GM23338 (cell line): ENCODE data around the gene PCGF3. TPM values are rescaled to one million over a fixed set of nuclear protein-coding genes. Genes with fewer than 3 reads are reported as not detected.
"Not testable (repeated sequence)": the region's sequence is repeated elsewhere in the genome, so short reads cannot be mapped to it uniquely, and the experiment has no call there.

ENCODE experiments used
- ATAC-seq: fragments of 200-7000 bp; cut with Tn5 transposase; 3 replicates; pipeline ENCODE4 v1.9.1; 2020
- DNase-seq: peaks from one replicate; pipeline ENCODE4 v3.0.0-alpha.2; 2015; ENCODE audit warnings: low spot score
- H2AFZ ChIP-seq: fragments of 200-600 bp; sonication (generic); 2 replicates; pipeline ENCODE4 v1.8.0; 2016; ENCODE audit warnings: antibody characterized with exemption, mild to moderate bottlenecking, moderate library complexity
- H3F3A ChIP-seq: fragments of 200-600 bp; sonication (generic); replicated peaks from 2 replicates; pipeline ENCODE4 v1.8.0; 2017; ENCODE audit warnings: antibody characterized with exemption, mixed run types, low read depth
- H3K27ac ChIP-seq: fragments of 200-600 bp; sonication (generic); 2 replicates; pipeline ENCODE4 v1.6.1; 2016; ENCODE audit warnings: low read depth
- H3K27me3 ChIP-seq: fragments of 200-600 bp; sonication (generic); 2 replicates; pipeline ENCODE4 v1.8.0; 2016; ENCODE audit warnings: mild to moderate bottlenecking, mixed run types, moderate library complexity; ENCODE audit not compliant: insufficient read depth
- H3K36me3 ChIP-seq: fragments of 200-600 bp; sonication (generic); 2 replicates; pipeline ENCODE4 v1.8.0; 2016; ENCODE audit warnings: mild to moderate bottlenecking; ENCODE audit not compliant: insufficient read depth
- H3K4me1 ChIP-seq: fragments of 200-600 bp; sonication (generic); 2 replicates; pipeline ENCODE4 v1.8.0; 2016; ENCODE audit warnings: mild to moderate bottlenecking, moderate library complexity; ENCODE audit not compliant: insufficient read depth
- H3K4me2 ChIP-seq: fragments of 200-600 bp; sonication (generic); 2 replicates; pipeline ENCODE4 v1.7.1; 2017; ENCODE audit warnings: mixed run types
- H3K4me3 ChIP-seq: fragments of 200-600 bp; sonication (generic); 2 replicates; pipeline ENCODE4 v1.6.1; 2016; ENCODE audit warnings: mixed run types
- H3K79me2 ChIP-seq: fragments of 200-600 bp; sonication (generic); replicated peaks from 2 replicates; pipeline ENCODE4 v1.8.0; 2017; ENCODE audit warnings: mild to moderate bottlenecking; ENCODE audit not compliant: insufficient read depth
- H3K9me2 ChIP-seq: fragments of 200-600 bp; sonication (generic); 2 replicates; pipeline ENCODE4 v1.8.0; 2017; ENCODE audit not compliant: insufficient read depth
- H4K20me1 ChIP-seq: fragments of 200-600 bp; sonication (generic); replicated peaks from 2 replicates; pipeline ENCODE4 v1.8.0; 2017; ENCODE audit warnings: mild to moderate bottlenecking; ENCODE audit not compliant: insufficient read depth
- H3K27ac Mint-ChIP-seq: 2 replicates; pipeline ENCODE4 v1.8.0; 2020; ENCODE audit warnings: inconsistent platforms, mild to moderate bottlenecking, moderate library complexity, mixed read lengths
- H3K27me3 Mint-ChIP-seq: 3 replicates; pipeline ENCODE4 v1.8.0; 2022; ENCODE audit warnings: low read depth, mild to moderate bottlenecking, moderate library complexity, mixed read lengths, inconsistent platforms; ENCODE audit not compliant: insufficient read depth, poor library complexity
- H3K36me3 Mint-ChIP-seq: 3 replicates; pipeline ENCODE4 v1.8.0; 2021; ENCODE audit warnings: low read depth, mild to moderate bottlenecking, inconsistent platforms, moderate library complexity, mixed read lengths
- H3K4me1 Mint-ChIP-seq: 3 replicates; pipeline ENCODE4 v1.8.0; 2020; ENCODE audit warnings: mild to moderate bottlenecking, inconsistent platforms, mixed read lengths
- H3K4me3 Mint-ChIP-seq: 3 replicates; pipeline ENCODE4 v1.8.0; 2021; ENCODE audit warnings: moderate library complexity, mild to moderate bottlenecking, inconsistent platforms, mixed read lengths
- H3K9me3 Mint-ChIP-seq: 3 replicates; pipeline ENCODE4 v1.8.0; 2020; ENCODE audit warnings: moderate library complexity, mild to moderate bottlenecking, inconsistent platforms, mixed read lengths
- ETS1 ChIP-seq: IDR thresholded peaks from 2 replicates; pipeline ENCODE4 v1.6.1; 2016; ENCODE audit warnings: antibody characterized with exemption
- EZH2phosphoT487 ChIP-seq: fragments of 200-600 bp; sonication (generic); IDR thresholded peaks from one replicate; pipeline ENCODE4 v1.8.1; 2018; ENCODE audit warnings: antibody characterized with exemption; ENCODE audit not compliant: unreplicated experiment
- ZNF114 ChIP-seq: fragments of 250-450 bp; sonication (Bioruptor Pico); IDR thresholded peaks from 2 replicates; pipeline ENCODE4 v1.5.0; 2020; ENCODE audit warnings: mild to moderate bottlenecking, moderate library complexity
- ZNF462 ChIP-seq: fragments of 250-450 bp; sonication (Bioruptor Pico); IDR thresholded peaks from 2 replicates; pipeline ENCODE4 v1.5.0; 2020; ENCODE audit warnings: mild to moderate bottlenecking, moderate library complexity
- polyA plus RNA-seq: library from polyadenylated mRNA; unstranded; fragments of >200 nt; fragmentation: Nextera tagmentation; extraction: Ambion mirVana; gene quantifications from 2 replicates; pipeline ENCODE4 v1.2.1, GENCODE V29; 2016
- total RNA-seq: library from RNA; depleted of rRNA; stranded (reverse); fragments of >200 nt; shearing (Covaris generic); gene quantifications from 2 replicates; pipeline ENCODE4 v1.2.3, GENCODE V29; 2014

Gene PCGF3
- total and polyA plus RNA-seq, 2 experiments from 2014 or later, result 33.1 to 49.0 TPM

- TF ChIP-seq ZNF462 (no peak), ZNF114 (no peak), EZH2phosphoT487 (no peak), ETS1 (no peak)
These were observed 38.1 kb upstream of the PCGF3 start (continued) for GRCh38 chr4:667545-667925.

- H3K4me3 ChIP-seq, H3K9me2 ChIP-seq, H2AFZ ChIP-seq, H3K79me2 ChIP-seq, H3K4me1 Mint-ChIP-seq, H3K27me3 ChIP-seq, ATAC-seq, H3K27ac ChIP-seq, H3K4me2 ChIP-seq, H4K20me1 ChIP-seq, H3F3A ChIP-seq, DNase-seq, H3K9me3 Mint-ChIP-seq, H3K27ac Mint-ChIP-seq, H3K4me3 Mint-ChIP-seq, H3K4me1 ChIP-seq: not testable (repeated sequence)
- peaks cover 20% of the 10 kb centered on the region for H3K36me3 ChIP-seq
- Mint-ChIP-seq H3K36me3 (peaks cover 29% of the 10 kb centered on the region), H3K27me3 (peaks cover 17% of the 10 kb centered on the region)
These were observed 37.4 kb upstream of the PCGF3 start for GRCh38 chr4:668219-668618.

- DNase-seq, ATAC-seq, H3K9me2 ChIP-seq, H3F3A ChIP-seq, H3K27ac Mint-ChIP-seq, H4K20me1 ChIP-seq, H3K9me3 Mint-ChIP-seq, H3K4me3 Mint-ChIP-seq, H3K27ac ChIP-seq, H3K27me3 ChIP-seq, H3K4me3 ChIP-seq, H3K4me2 ChIP-seq, H2AFZ ChIP-seq, H3K4me1 Mint-ChIP-seq, H3K4me1 ChIP-seq: not testable (repeated sequence)
- Histone ChIP-seq H3K79me2 (peaks cover 12% of the 10 kb centered on the region), H3K36me3 (peaks cover 20% of the 10 kb centered on the region)
- peaks cover 33% of the 10 kb centered on the region for H3K36me3 Mint-ChIP-seq
- H3K27me3 Mint-ChIP-seq, result peaks cover 18% of the 10 kb centered on the region
These were observed 35.6 kb upstream of the PCGF3 start for GRCh38 chr4:669806-670559.
